ENCODE data around the gene MRPS6. TPM values are rescaled to one million over a fixed set of nuclear protein-coding genes. Genes with fewer than 3 reads are reported as not detected.
A peak's percentile ranks its signal among the peaks of the same experiment; 100 is the strongest.

MRPS6 gene
- total RNA-seq, 1 donor from 2014 or later: 40.2 TPM

- Mint-ChIP-seq H3K4me3 (no peak overlapping the region), H3K4me1 (peaks cover 39% of the 10 kb centered on the region), H3K36me3 (ENCODE audit: low read depth) (peaks cover 75% of the 10 kb centered on the region), H3K27me3 (no peaks in the 10 kb centered on the region), H3K9me3 (no peaks in the 10 kb centered on the region), H3K27ac (no peak overlapping the region)
- intact Hi-C loops (cut with micrococcal nuclease): no loop called here
- no peak for TF ChIP-seq CTCF (IDR thresholded peaks at IDR 0.05)
- ChIA-PET POLR2A (no interaction called here), CTCF (interaction anchor here (2.7 kb wide), 1 partner anchor 204 kb away, joined by 8 read pairs; no protein-coding TSS in a partner anchor)
- no peak for DNase-seq
- ATAC-seq (ENCODE audit: low read depth): no peak
Observed at GRCh38 chr21:34128674-34129038, 55.3 kb downstream of the MRPS6 start.

- POLR2A ChIA-PET: no interaction called here
- Mint-ChIP-seq H3K9me3 (no peaks in the 10 kb centered on the region), H3K27ac (no peak overlapping the region), H3K4me3 (no peak overlapping the region), H3K4me1 (peaks cover 40% of the 10 kb centered on the region), H3K27me3 (no peaks in the 10 kb centered on the region), H3K36me3 (ENCODE audit: low read depth) (peaks cover 82% of the 10 kb centered on the region)
- intact Hi-C loops (cut with micrococcal nuclease): no loop called here
- ATAC-seq (ENCODE audit: low read depth) (peak; percentile 58), DNase-seq (no peak)
- no peak for TF ChIP-seq CTCF (IDR thresholded peaks at IDR 0.05)
- CTCF ChIA-PET: interaction anchor here (2.7 kb wide), 1 partner anchor 205 kb away, joined by 8 read pairs; no protein-coding TSS in a partner anchor
Observed at GRCh38 chr21:34129039-34129891, 55.9 kb downstream of the MRPS6 start.

GRCh38 chr21:34129901-34130715 is 56.7 kb downstream of the MRPS6 start:
- Mint-ChIP-seq H3K4me1 (peaks cover 40% of the 10 kb centered on the region), H3K27me3 (no peaks in the 10 kb centered on the region), H3K9me3 (no peaks in the 10 kb centered on the region), H3K4me3 (no peak overlapping the region), H3K36me3 (ENCODE audit: low read depth) (peaks cover 83% of the 10 kb centered on the region), H3K27ac (no peak overlapping the region)
- POLR2A ChIA-PET: no interaction called here
- ATAC-seq (ENCODE audit: low read depth) (no peak), DNase-seq (no peak)
- TF ChIP-seq CTCF (IDR thresholded peaks at IDR 0.05): no peak
- intact Hi-C loops (cut with micrococcal nuclease): no loop called here
- CTCF ChIA-PET: interaction anchor here (2.7 kb wide), 1 partner anchor 206 kb away, joined by 8 read pairs; no protein-coding TSS in a partner anchor

- no peak for TF ChIP-seq CTCF (IDR thresholded peaks at IDR 0.05)
- ChIA-PET POLR2A (no interaction called here), CTCF (interaction anchor here (2.7 kb wide), 1 partner anchor 206 kb away, joined by 8 read pairs; no protein-coding TSS in a partner anchor)
- ATAC-seq (ENCODE audit: low read depth) (no peak), DNase-seq (no peak)
- Mint-ChIP-seq H3K27ac (no peak overlapping the region), H3K36me3 (ENCODE audit: low read depth) (peaks cover 83% of the 10 kb centered on the region), H3K9me3 (no peaks in the 10 kb centered on the region), H3K4me1 (peaks cover 40% of the 10 kb centered on the region), H3K27me3 (no peaks in the 10 kb centered on the region), H3K4me3 (no peak overlapping the region)
- intact Hi-C loops (cut with micrococcal nuclease): no loop called here
Observed at GRCh38 chr21:34130716-34130985, 57.3 kb downstream of the MRPS6 start.

- no peak overlapping the region for H3K4me3 Mint-ChIP-seq
- ChIA-PET CTCF (no interaction called here), POLR2A (no interaction called here)
- peaks cover 40% of the 10 kb centered on the region for H3K4me1 Mint-ChIP-seq
- H3K27me3 Mint-ChIP-seq: no peaks in the 10 kb centered on the region
- no peak for TF ChIP-seq CTCF (IDR thresholded peaks at IDR 0.05)
- intact Hi-C loops (cut with micrococcal nuclease): no loop called here
- peaks cover 77% of the 10 kb centered on the region for H3K36me3 Mint-ChIP-seq (ENCODE audit: low read depth)
- ATAC-seq (ENCODE audit: low read depth): no peak
- DNase-seq: no peak
- no peaks in the 10 kb centered on the region for H3K9me3 Mint-ChIP-seq
- no peak overlapping the region for H3K27ac Mint-ChIP-seq
Observed at GRCh38 chr21:34131586-34131985, 58.2 kb downstream of the MRPS6 start.

Measured in activated B cell treated with CpG ODN at 0.5 μM for 24 hours (primary cell).